ENCODE data around the gene RASD2.

DNA sequence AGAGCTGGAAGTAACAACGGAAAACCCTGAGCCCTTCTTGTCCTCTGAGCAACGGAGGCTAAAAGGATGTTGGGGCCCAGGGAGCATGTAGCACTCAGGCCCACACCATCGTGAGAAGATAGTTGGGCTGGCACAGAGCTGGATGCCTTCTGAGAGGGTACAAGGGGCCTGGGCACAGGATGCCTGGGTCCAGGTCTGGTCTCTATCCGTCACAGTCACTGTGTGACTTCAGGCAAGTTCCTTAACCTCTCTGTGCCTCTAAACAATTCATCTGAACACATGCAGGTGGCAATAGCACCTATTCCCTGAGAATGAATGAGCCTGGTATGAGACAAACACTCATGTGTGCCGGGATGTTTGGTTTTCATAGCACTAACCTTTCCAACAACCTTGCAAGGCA lies 47.3 kb downstream of the RASD2 start:
- TF ChIP-seq POLR2AphosphoS5 (IDR thresholded peaks at IDR 0.05; ENCODE audit: low read depth, low read length) (no peak), TAF1 (IDR thresholded peaks at IDR 0.05; ENCODE audit: borderline replicate concordance, insufficient read depth, low read length) (no peak), SIN3A (IDR thresholded peaks at IDR 0.05; ENCODE audit: borderline replicate concordance, insufficient read depth, low read length) (no peak), FOXP2 (optimal IDR thresholded peaks at IDR 0.05; ENCODE audit: borderline replicate concordance, extremely low read depth, extremely low read length, insufficient read depth) (no peak)
- TF ChIP-seq, protein P1, sequence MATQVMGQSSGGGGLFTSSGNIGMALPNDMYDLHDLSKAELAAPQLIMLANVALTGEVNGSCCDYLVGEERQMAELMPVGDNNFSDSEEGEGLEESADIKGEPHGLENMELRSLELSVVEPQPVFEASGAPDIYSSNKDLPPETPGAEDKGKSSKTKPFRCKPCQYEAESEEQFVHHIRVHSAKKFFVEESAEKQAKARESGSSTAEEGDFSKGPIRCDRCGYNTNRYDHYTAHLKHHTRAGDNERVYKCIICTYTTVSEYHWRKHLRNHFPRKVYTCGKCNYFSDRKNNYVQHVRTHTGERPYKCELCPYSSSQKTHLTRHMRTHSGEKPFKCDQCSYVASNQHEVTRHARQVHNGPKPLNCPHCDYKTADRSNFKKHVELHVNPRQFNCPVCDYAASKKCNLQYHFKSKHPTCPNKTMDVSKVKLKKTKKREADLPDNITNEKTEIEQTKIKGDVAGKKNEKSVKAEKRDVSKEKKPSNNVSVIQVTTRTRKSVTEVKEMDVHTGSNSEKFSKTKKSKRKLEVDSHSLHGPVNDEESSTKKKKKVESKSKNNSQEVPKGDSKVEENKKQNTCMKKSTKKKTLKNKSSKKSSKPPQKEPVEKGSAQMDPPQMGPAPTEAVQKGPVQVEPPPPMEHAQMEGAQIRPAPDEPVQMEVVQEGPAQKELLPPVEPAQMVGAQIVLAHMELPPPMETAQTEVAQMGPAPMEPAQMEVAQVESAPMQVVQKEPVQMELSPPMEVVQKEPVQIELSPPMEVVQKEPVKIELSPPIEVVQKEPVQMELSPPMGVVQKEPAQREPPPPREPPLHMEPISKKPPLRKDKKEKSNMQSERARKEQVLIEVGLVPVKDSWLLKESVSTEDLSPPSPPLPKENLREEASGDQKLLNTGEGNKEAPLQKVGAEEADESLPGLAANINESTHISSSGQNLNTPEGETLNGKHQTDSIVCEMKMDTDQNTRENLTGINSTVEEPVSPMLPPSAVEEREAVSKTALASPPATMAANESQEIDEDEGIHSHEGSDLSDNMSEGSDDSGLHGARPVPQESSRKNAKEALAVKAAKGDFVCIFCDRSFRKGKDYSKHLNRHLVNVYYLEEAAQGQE (IDR thresholded peaks at IDR 0.05; ENCODE audit: insufficient read depth in 1 of 2, low read depth in 2 of 2, low read length in 2 of 2), result no peak
